HepG2 (cell line): ENCODE data around the gene SORL1-AS1.
A peak's percentile ranks its signal among the peaks of the same experiment; 100 is the strongest.

ENCODE experiments used
- FOXA3 ChIP-seq: IDR thresholded peaks from 2 replicates; pipeline ENCODE4 v1.6.1; 2016; ENCODE audit warnings: missing genetic modification reagents, missing compliant biosample characterization
- KAT8 ChIP-seq: IDR thresholded peaks from 2 replicates; pipeline ENCODE4 v1.6.1; 2016; ENCODE audit warnings: missing genetic modification reagents, missing compliant biosample characterization
- PATZ1 ChIP-seq: sonication (generic); formaldehyde crosslinking; IDR thresholded peaks from 2 replicates; pipeline ENCODE4 v1.4.0; 2020; ENCODE audit warnings: missing genetic modification reagents
- PLSCR1 ChIP-seq: sonication (generic); formaldehyde crosslinking; IDR thresholded peaks from 2 replicates; pipeline ENCODE4 v1.5.0; 2020; ENCODE audit warnings: missing genetic modification reagents, mild to moderate bottlenecking, borderline replicate concordance
- RARA ChIP-seq: IDR thresholded peaks from 2 replicates; pipeline ENCODE4 v1.6.1; 2016; ENCODE audit warnings: missing genetic modification reagents, missing compliant biosample characterization
- SKIL ChIP-seq: sonication (generic); formaldehyde crosslinking; IDR thresholded peaks from 2 replicates; pipeline ENCODE4 v1.8.0; 2022; ENCODE audit warnings: missing genetic modification reagents, mild to moderate bottlenecking, moderate library complexity, borderline replicate concordance
- SMAD3 ChIP-seq: sonication (generic); formaldehyde crosslinking; IDR thresholded peaks from 2 replicates; pipeline ENCODE4 v1.4.0; 2020; ENCODE audit warnings: missing genetic modification reagents
- SNAPC4 ChIP-seq: sonication (generic); formaldehyde crosslinking; IDR thresholded peaks from 2 replicates; pipeline ENCODE4 v1.4.0; 2020; ENCODE audit warnings: mild to moderate bottlenecking, missing genetic modification reagents
- SPEN ChIP-seq: sonication (generic); formaldehyde crosslinking; IDR thresholded peaks from 2 replicates; pipeline ENCODE4 v1.5.1; 2020; ENCODE audit warnings: low read depth, mild to moderate bottlenecking, missing genetic modification reagents
- THAP9 ChIP-seq: sonication (generic); formaldehyde crosslinking; IDR thresholded peaks from 2 replicates; pipeline ENCODE4; 2020; ENCODE audit warnings: missing genetic modification reagents, mild to moderate bottlenecking, borderline replicate concordance
- ZNF44 ChIP-seq: sonication (generic); formaldehyde crosslinking; IDR thresholded peaks from 2 replicates; pipeline ENCODE4 v1.5.1; 2020; ENCODE audit warnings: mild to moderate bottlenecking, missing genetic modification reagents
- ZNF660 ChIP-seq: sonication (generic); formaldehyde crosslinking; IDR thresholded peaks from 2 replicates; pipeline ENCODE4 v1.5.1; 2020; ENCODE audit warnings: mild to moderate bottlenecking, low read depth, missing genetic modification reagents, borderline replicate concordance
- ZNF841 ChIP-seq: sonication (generic); formaldehyde crosslinking; IDR thresholded peaks from 2 replicates; pipeline ENCODE4 v1.8.1; 2023; ENCODE audit warnings: missing genetic modification reagents, borderline replicate concordance

Gene SORL1-AS1

GRCh38 chr11:121476379-121477032, 23.7 kb upstream of the SORL1-AS1 start (continued):
- TF ChIP-seq SNAPC4 (no peak), THAP9 (no peak), ZNF841 (CRISPR knock-in tag) (no peak), SMAD3 (CRISPR knock-in tag) (peak; percentile 67; the same call in 1 of the 2 replicates), FOXA3 (CRISPR knock-in tag) (peak; percentile 94), PLSCR1 (CRISPR knock-in tag) (no peak), SPEN (CRISPR knock-in tag) (no peak), RARA (CRISPR knock-in tag) (peak; percentile 89), ZNF44 (no peak), SKIL (CRISPR knock-in tag) (peak; percentile 95), ZNF660 (no peak), KAT8 (CRISPR knock-in tag) (no peak), PATZ1 (peak; percentile 24; the same call in 1 of the 2 replicates)
